T-helper 17 cell (primary cell): ENCODE measurements around the gene FAM117A. TPM values are rescaled to one million over a fixed set of nuclear protein-coding genes. Genes with fewer than 3 reads are reported as not detected.

Source experiments
- ATAC-seq: fragments of 150-1000 bp; cut with Tn5 transposase; 2 replicates; pipeline ENCODE4 v1.10.0; 2021; ENCODE audit warnings: mild to moderate bottlenecking, moderate library complexity
- DNase-seq, 3 donors: peaks; one replicate each; pipeline versions ENCODE4 v3.0.0 to v3.0.0-alpha.2; 2020 to 2021
- H3K9me3 ChIP-seq: one replicate; pipeline ENCODE4 v1.7.0; 2013; ENCODE audit warnings: low read length, mild to moderate bottlenecking; ENCODE audit not compliant: control insufficient read depth, poor library complexity, severe bottlenecking
- H3K27ac Mint-ChIP-seq: one replicate; pipeline ENCODE4 v1.8.0; 2022; ENCODE audit warnings: mild to moderate bottlenecking, moderate library complexity, mixed read lengths
- H3K27me3 Mint-ChIP-seq: one replicate; pipeline ENCODE4 v1.8.0; 2022; ENCODE audit warnings: mixed read lengths
- H3K36me3 Mint-ChIP-seq: one replicate; pipeline ENCODE4 v1.8.0; 2022; ENCODE audit warnings: low read depth, mixed read lengths
- H3K4me1 Mint-ChIP-seq: one replicate; pipeline ENCODE4 v1.8.0; 2022; ENCODE audit warnings: mild to moderate bottlenecking, mixed read lengths
- H3K4me3 Mint-ChIP-seq: one replicate; pipeline ENCODE4 v1.8.0; 2022; ENCODE audit warnings: mild to moderate bottlenecking, moderate library complexity, mixed read lengths
- total RNA-seq, 4 donors: library from RNA in 2 of 4; stranded (reverse) in 2 of 4; gene quantifications; one replicate each; pipeline ENCODE4 v1.2.3 and lab custom pipeline; 2022 to 2026

Gene FAM117A
- total RNA-seq, 2 donors from 2014 or later, result 58.9 to 68.6 TPM

- Mint-ChIP-seq H3K27me3 (no peaks in the 10 kb centered on the region), H3K36me3 (peaks cover 5% of the 10 kb centered on the region), H3K4me1 (peaks cover 75% of the 10 kb centered on the region), H3K27ac (peak overlapping the region; percentile 98), H3K4me3 (peak overlapping the region; percentile 88)
- no peak for ATAC-seq
- no peaks in the 10 kb centered on the region for H3K9me3 ChIP-seq
- no peak for DNase-seq
Observed at GRCh38 chr17:49741692-49742076, 22.2 kb downstream of the FAM117A start.

DNA sequence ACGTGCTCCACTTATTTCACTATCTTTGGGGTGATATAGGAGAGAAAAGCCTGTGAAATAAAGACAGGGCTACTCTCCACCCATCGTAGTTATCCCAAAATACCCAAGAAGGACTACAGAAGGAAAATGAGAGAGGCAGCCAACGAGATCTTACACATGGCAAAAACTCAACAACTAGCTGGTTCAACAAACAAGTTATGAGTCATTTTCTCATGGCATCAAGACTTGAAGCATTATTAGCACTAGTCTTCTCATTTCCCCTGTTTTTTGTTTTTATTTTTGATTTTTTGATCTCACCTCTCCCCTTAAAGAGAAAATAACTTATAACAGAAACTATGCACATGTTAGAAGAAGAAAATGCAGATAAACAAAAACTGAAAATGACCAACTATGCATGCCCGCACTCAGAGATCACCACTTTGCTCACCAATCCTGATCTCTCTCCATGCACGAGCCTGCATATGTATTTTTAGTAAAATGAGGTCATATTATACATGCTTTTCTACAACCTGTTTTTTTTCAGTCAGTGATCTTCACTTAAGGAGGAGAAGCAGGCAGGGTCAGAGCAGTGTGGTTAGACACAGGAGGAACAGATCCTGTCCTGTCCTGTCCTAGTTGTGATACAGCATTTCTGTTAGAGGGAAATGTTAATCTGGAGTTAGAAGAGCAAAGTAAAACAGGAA, 22.8 kb downstream of the FAM117A start:
- peaks cover 73% of the 10 kb centered on the region for H3K4me1 Mint-ChIP-seq
- no peaks in the 10 kb centered on the region for H3K27me3 Mint-ChIP-seq
- H3K36me3 Mint-ChIP-seq, result peaks cover 5% of the 10 kb centered on the region
- H3K4me3 Mint-ChIP-seq, result peak overlapping the region; percentile 88
- DNase-seq (no peak), ATAC-seq (no peak)
- H3K9me3 ChIP-seq, result no peaks in the 10 kb centered on the region
- H3K27ac Mint-ChIP-seq, result peak overlapping the region; percentile 98

DNA sequence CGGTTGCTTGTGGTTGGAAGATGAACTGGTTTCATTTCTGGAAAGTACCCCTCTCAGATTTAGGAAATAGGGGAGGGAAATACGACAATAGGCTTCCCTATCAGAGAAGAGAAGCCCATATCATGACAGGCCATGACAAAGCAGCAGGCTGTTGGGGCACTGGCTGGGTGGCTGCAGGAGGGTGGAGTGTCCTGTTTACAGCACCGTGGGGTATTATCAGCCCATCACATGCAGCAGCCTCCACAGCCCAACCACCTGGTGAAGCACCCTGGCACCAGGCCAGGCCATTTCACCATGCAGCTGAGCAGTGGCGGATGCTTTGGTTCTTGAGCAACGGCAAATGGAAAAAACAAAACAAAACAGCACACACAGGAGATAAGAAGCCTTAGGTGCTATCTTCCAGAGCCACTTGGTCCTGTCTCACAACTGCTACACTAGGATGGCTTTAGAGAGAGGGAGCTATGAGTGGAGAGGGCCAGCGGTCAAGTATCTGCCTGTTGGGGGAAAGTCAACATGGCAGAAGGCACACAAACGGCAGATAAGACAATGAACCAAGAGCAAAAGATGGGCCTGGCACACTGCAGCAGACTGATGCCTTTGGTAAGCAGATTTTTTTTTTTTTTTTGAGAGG, 24.2 kb downstream of the FAM117A start:
- no peaks in the 10 kb centered on the region for H3K9me3 ChIP-seq
- H3K36me3 Mint-ChIP-seq, result peaks cover 2% of the 10 kb centered on the region
- DNase-seq, result peak; percentile 86 to 95 (median 95)
- peak overlapping the region; percentile 98 for H3K27ac Mint-ChIP-seq
- H3K27me3 Mint-ChIP-seq, result no peaks in the 10 kb centered on the region
- H3K4me1 Mint-ChIP-seq, result peaks cover 61% of the 10 kb centered on the region
- H3K4me3 Mint-ChIP-seq, result peak overlapping the region; percentile 88
- ATAC-seq, result peak; percentile 98

DNA sequence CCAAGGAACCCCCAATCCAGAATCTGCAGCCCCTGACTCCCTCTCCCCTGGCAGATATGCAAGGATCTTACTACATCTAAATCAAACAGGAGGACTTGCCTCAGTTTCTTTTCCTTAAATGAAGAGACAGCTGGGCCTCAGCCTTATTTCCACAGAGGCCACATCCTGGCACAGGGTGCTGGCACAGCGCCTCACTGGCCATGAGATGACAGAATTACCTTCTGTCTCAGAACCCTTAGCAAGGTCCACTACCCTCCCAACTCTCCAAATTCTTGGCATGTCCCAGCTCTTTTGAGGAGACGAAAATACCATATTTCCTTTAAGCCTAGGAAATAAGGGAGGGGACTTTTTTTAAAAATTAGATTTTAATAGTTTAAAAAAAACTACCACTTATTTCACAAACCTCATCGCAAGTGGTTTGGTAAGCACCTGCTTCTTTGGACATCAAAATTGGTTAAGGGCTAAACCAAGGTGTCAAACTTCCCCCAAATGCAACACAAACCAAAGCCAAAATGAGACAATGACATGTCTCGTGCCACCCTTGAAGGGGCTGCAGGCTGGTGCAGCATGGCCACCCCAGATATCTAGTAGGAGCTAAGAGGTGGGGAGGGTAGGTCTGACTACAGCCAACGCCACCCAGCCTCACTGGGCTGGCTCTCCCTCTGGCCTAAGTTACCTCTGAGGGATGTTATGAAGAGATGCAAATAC, 25.3 kb downstream of the FAM117A start:
- H3K9me3 ChIP-seq, result no peaks in the 10 kb centered on the region
- H3K27ac Mint-ChIP-seq, result peak overlapping the region; percentile 98
- H3K4me3 Mint-ChIP-seq, result peak overlapping the region; percentile 88
- DNase-seq (no peak), ATAC-seq (no peak)
- no peaks in the 10 kb centered on the region for H3K27me3 Mint-ChIP-seq
- H3K36me3 Mint-ChIP-seq, result peaks cover 3% of the 10 kb centered on the region
- peaks cover 64% of the 10 kb centered on the region for H3K4me1 Mint-ChIP-seq

DNA sequence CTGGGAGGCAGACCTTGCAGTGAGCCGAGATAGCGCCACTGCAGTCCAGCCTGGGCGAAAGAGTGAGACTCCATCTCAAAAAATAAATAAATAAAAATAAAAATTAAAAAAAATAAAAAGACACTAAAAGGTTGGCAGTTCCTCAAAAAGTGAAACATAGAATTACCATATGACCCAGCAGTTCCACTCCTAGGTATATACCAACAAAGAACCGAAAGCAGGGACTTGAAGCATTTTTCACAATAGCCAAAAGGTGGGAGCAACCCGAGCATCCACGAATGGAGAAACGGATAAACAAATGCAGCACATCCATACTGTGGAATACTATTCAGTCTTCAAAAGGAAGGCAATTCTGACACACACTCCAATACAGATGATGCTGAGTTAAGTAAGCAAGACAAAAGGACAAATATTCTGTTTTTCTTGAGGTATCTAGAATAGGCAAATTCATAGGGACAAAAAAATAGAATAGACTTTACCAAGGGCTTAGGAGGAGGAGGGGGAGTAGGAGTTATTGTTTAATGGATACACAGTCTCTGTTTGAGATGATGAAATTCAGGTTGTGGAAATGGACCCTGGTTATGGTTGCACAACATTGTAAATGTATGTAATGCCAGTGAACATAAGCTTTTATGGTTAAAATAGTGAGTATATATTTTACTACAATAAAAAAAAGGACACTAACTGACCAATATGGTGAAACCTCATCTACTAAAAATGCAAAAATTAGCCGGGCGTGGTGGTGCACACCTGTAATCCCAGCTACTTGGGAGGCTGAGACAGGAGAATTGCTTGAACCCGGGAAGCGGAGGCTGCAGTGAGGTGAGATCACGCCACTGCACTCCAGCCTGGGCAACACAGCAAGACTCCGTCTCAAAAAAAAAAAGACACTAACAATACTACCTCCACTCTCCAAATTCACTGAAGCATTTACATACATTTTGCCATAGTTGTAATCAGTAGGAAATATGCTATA, 29.1 kb downstream of the FAM117A start:
- H3K36me3 Mint-ChIP-seq, result peaks cover 3% of the 10 kb centered on the region
- peak overlapping the region; percentile 98 for H3K27ac Mint-ChIP-seq
- DNase-seq (no peak), ATAC-seq (no peak)
- peaks cover 51% of the 10 kb centered on the region for H3K4me1 Mint-ChIP-seq
- no peaks in the 10 kb centered on the region for H3K27me3 Mint-ChIP-seq
- H3K4me3 Mint-ChIP-seq, result no peak overlapping the region
- H3K9me3 ChIP-seq, result no peaks in the 10 kb centered on the region

- ATAC-seq (no peak), DNase-seq (no peak)
- Mint-ChIP-seq H3K4me3 (no peak overlapping the region), H3K36me3 (peaks cover 7% of the 10 kb centered on the region), H3K27me3 (no peaks in the 10 kb centered on the region), H3K4me1 (peaks cover 43% of the 10 kb centered on the region), H3K27ac (peak overlapping the region; percentile 89)
- no peaks in the 10 kb centered on the region for H3K9me3 ChIP-seq
Observed at GRCh38 chr17:49731435-49731831, 32.5 kb downstream of the FAM117A start.

DNA sequence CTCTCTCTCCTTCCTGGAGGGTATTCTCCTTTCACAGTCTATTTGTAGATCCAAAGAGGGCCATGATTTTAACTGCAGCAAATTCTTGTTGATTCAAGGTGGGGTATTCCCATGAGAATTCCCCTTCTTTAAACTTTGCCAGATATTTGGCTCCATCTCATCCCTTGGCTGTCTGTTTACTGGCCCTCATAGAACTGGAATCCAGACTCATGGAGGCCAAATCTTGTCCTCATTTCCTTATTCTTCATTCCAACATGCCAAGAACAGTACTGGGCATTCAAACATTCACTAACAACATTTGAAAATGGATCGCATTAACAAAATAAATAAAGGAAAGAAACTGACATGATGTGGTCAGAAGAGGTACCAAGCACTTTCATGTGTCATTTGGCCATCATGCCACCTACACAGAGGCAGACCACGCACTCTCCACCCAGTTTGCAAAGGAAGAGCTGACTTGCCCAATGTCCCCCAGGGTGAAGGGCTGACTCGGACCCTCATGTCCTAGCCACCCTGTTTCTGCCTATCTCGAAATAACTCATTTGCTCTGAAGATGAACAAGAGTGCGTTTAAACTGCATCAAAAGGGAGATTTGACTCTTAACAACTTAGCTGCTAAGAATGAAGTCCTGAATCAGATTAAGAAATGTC, 33.0 kb downstream of the FAM117A start:
- no peak for ATAC-seq
- no peaks in the 10 kb centered on the region for H3K9me3 ChIP-seq
- Mint-ChIP-seq H3K27ac (peak overlapping the region; percentile 89), H3K36me3 (peaks cover 7% of the 10 kb centered on the region), H3K4me1 (peaks cover 42% of the 10 kb centered on the region), H3K27me3 (no peaks in the 10 kb centered on the region), H3K4me3 (no peak overlapping the region)
- no peak for DNase-seq

GRCh38 chr17:49730078-49730784, 33.7 kb downstream of the FAM117A start:
- H3K27ac Mint-ChIP-seq, result peak overlapping the region; percentile 89
- H3K9me3 ChIP-seq, result no peaks in the 10 kb centered on the region
- DNase-seq, result no peak
- ATAC-seq, result no peak
- H3K4me3 Mint-ChIP-seq, result no peak overlapping the region
- H3K27me3 Mint-ChIP-seq, result no peaks in the 10 kb centered on the region
- H3K4me1 Mint-ChIP-seq, result peaks cover 46% of the 10 kb centered on the region
- peaks cover 12% of the 10 kb centered on the region for H3K36me3 Mint-ChIP-seq

- Mint-ChIP-seq H3K27ac (peak overlapping the region; percentile 92), H3K4me1 (peaks cover 49% of the 10 kb centered on the region), H3K27me3 (no peaks in the 10 kb centered on the region), H3K36me3 (peaks cover 12% of the 10 kb centered on the region), H3K4me3 (peak overlapping the region; percentile 82)
- DNase-seq, result no peak
- H3K9me3 ChIP-seq, result no peaks in the 10 kb centered on the region
- no peak for ATAC-seq
Observed at GRCh38 chr17:49729069-49729468, 34.9 kb downstream of the FAM117A start.

GRCh38 chr17:49728425-49728824, 35.5 kb downstream of the FAM117A start:
- Mint-ChIP-seq H3K27ac (peak overlapping the region; percentile 92), H3K4me1 (peaks cover 54% of the 10 kb centered on the region), H3K36me3 (peaks cover 12% of the 10 kb centered on the region), H3K27me3 (no peaks in the 10 kb centered on the region), H3K4me3 (peak overlapping the region; percentile 82)
- DNase-seq (no peak), ATAC-seq (no peak)
- H3K9me3 ChIP-seq, result no peaks in the 10 kb centered on the region

- peaks cover 12% of the 10 kb centered on the region for H3K36me3 Mint-ChIP-seq
- H3K4me1 Mint-ChIP-seq, result peaks cover 47% of the 10 kb centered on the region
- DNase-seq (no peak), ATAC-seq (no peak)
- no peaks in the 10 kb centered on the region for H3K27me3 Mint-ChIP-seq
- H3K9me3 ChIP-seq, result no peaks in the 10 kb centered on the region
- H3K27ac Mint-ChIP-seq, result peak overlapping the region; percentile 92
- H3K4me3 Mint-ChIP-seq, result peak overlapping the region; percentile 9
Observed at GRCh38 chr17:49727380-49727779, 36.6 kb downstream of the FAM117A start.
